G401 (cell line): Measurements from ENCODE around the gene DAND5. TPM values are rescaled to one million over a fixed set of nuclear protein-coding genes. Genes with fewer than 3 reads are reported as not detected.
"Not testable (repeated sequence)": the region's sequence is repeated elsewhere in the genome, so short reads cannot be mapped to it uniquely, and the experiment has no call there.

ENCODE experiments used
- DNase-seq: peaks from one replicate; pipeline ENCODE4 v3.0.0-alpha.2; 2015; ENCODE audit warnings: low spot score
- in situ Hi-C: cut with HindIII; loops from 2 replicates; pipeline ENCODE4 v1.10.0; 2016; ENCODE audit warnings: low sequenced_read_pairs, mixed read lengths
- total RNA-seq: library from RNA; depleted of rRNA; stranded (reverse); fragments of >200 nt; shearing (Covaris generic); gene quantifications from 2 replicates; pipeline ENCODE4 v1.2.3, GENCODE V29; 2014

The DAND5 gene
- total RNA-seq, 1 experiment from 2014 or later, result not detected

DNA sequence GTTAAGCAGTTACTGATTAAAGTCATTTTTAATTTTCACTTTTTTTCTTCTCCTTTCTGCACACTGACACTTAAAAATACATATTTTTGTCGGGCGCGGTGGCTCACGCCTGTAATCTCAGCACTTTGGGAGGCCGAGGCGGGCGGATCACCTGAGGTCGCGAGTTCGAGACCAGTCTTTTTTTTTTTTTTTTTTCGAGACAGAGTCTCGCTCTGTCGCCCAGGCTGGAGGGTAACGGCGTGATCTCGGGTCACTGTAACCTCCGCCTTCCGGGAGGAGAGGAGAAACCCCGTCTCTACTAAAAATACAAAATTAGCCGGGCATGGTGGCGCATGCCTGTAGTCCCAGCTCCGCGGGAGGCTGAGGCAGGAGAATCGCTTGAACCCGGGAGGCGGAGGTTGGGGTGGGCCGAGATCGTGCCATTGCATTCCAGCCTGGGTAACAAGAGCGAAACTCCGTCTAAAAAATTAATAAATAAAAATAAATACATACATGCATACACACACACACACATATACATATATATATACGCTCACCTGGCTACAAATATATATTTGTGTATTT is 11.9 kb upstream of the DAND5 start:
- in situ Hi-C loops, DNase-seq: not testable (repeated sequence)

DNA sequence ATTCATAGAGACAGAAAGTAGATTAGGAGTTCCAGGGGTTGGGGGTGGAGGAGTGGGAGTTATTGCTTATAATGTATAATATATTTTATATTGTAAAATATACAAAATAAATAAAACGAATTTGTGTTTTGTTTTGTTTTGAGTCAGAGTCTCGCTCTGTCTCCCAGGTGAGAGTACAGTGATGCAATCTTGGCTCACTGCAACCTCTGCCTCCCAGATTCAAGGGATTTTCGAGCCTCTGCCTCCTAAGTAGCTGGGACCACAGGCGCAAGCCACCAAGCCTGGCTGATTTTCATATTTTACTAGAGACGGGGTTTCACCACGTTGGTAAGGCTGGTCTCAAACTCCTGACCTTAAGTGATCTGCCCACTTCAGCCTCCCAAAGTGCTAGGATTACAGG is 9.9 kb upstream of the DAND5 start:
- in situ Hi-C loops, result no loop called here

DNA sequence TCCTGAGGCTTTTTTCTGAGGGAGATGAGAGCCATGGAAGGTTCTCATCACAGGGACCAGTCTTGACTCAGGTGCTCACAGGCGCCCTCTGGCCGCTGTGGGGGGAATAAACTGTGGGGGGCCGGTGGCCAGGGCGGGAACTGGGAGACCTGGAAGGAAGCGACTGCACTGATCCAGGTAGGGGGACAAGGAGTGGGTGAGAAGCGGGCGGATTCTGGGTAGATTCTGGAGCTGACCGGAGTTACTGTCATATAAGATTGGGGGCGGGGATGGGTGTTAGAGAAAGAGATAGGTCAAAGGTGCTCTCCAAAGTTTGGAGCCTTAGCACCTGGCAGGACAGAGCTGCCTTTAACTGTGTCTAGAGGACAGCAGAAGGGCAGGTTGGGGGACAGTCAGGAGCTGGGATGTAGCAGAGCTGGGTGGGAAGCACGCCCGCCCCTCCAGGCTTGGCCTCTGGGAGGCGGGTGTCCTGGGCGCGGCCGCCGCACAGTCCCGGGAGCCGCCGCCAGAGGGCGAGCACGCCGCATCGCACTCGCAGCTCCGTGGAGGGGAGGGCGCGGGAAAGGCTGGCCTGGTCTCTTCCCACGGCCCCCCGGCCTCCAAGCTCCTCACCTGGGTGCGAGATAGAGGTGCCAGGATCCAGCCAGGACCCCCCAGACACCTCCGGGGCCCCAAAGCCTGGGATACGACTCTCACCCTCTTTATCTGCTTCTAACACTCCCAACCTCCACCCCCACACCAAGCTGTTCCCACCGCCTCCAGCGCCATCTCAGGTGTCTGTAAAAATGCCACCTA is 4.2 kb upstream of the DAND5 start:
- DNase-seq, result peak; percentile 75
- in situ Hi-C loops, result no loop called here

More for the DNA sequence above, 9.9 kb upstream of the DAND5 start:
- no peak for DNase-seq

DNA sequence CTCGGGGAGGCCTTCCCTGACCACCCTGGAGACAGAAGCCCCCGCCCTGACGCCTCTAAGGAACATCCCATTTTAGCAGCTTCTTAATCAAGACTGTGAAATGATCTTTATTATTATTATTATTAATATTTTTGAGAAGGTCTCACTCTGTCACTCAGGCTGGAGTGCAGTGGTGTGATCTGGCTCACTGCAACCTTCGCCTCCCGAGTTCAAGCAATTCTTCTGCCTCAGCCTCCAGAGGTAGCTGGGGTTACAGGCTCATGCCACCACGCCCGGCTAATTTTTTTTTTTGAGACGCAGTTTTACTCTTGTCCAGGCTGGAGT is 3.6 kb upstream of the DAND5 start:
- in situ Hi-C loops, result no loop called here

DNA sequence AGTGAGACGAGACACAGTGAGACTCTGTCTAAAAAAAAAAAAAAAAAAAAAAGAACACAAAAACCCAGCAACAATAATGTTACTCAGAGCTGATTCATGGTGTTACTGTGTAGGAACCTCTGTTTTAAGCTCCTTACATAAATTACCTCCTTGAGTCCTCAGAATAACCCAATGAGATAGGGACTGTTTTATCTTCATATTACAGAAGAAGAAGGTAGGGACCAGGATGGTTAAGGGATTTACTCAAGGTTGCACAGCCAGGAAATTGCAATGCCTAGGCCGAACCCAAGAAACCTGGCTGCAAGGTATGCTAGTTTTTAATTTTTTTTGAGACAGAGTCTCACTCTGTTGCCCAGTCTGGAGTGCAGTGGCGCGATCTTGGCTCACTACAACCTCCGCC is 1.5 kb upstream of the DAND5 start:
- in situ Hi-C loops, result no loop called here
- no peak for DNase-seq

More for the DNA sequence above, 3.6 kb upstream of the DAND5 start:
- no peak for DNase-seq

DNA sequence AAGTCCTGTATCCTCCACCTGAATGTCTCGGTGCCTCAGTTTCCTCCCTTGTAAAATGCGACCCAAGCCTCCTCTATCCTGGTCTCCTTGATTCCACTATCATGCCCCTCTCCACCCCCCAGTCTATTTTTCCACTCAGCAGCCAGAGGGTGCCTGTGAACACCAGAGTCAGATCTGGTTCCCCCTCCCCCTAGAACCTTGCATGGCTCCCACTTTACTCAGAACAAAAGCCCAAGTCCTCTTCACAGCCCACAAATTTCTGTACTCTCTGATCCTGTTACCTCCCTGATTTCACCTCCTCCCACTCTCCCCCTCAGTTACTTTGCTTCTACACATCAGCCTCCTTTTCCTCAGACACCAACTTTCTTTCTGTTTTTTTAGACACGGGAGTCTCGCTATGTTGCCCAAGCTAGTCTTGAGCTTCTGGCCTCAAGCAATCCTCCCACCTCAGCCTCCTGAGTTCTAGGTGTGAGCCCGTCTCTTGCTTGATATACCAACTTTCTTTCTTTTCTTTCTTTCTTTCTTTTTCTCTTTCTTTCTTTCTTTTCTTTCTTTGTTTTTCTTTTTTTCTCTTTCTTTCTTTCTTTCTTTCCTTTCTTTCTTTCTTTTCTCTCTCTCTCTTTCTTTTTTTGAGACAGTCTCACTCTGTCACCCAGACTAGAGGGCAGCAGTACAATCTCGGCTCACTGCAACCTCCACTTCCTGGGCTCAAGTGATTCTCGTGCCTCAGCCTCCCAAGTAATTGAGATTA is 869 bp downstream of the DAND5 start:
- in situ Hi-C loops, result no loop called here

DNA sequence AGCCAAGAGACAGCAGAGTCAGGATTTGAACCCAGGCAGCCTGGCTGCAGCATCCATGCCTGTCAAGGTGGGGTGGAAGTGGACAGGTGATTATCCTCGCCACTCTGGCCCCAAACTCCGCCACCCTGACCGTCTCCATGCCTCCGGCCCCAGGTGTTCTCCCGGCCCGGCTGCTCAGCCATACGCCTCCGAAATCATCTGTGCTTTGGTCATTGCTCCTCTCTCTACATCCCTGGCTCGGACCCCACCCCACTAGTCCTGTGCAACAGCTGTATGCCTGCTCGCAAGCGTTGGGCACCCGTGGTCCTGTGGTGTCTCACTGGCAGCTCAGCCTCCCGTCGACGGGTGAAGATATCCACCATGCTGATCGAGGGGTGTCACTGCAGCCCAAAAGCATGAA is 3.9 kb downstream of the DAND5 start:
- no peak for DNase-seq
- in situ Hi-C loops, result no loop called here

More for the DNA sequence above, 869 bp downstream of the DAND5 start:
- no peak for DNase-seq

DNA sequence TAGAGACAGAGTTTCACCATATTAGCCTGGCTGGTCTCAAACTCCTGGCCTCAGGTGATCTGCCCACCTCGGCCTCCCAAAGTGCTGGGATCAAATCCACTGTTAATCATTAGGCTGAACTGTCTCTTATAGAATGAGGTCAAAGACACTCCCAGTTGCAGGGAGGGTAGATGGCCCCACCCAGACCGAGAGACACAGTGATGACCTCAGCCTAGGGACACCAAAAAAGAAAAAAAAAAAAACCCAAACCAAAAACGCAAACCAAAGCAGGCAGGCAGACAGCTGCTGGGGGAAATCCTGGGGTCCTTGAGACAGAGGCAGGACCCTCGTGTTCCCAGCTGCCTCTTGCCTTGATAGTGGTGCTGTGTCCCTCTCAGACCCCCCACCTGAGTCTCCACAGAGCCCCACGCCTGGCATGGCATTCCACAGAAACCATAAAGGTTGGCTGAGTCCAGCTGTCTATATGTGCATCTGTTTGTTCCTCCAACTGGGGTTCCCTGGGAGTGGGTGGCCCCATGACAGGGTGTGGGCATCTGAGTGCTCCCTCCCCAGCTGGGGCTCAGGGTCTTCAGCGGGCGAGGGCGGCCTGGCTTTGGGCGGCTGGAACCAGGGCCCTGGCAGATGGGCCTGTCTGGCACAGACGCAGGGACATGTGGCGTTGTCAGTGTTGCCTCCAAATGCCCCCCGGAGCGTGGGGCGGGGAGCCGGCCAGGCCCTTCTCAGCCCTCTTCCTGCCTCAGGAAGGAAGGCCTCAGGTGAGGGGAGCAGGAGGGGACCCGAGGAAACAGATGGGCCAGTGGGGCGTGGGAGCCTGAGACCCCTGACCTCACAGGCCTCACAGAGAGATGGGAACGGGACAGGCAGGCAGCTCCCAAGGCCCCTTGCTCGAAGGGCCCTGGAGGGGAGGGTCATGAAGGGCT is 5.2 kb downstream of the DAND5 start:
- in situ Hi-C loops, result no loop called here
- DNase-seq, result peak; percentile 89

DNA sequence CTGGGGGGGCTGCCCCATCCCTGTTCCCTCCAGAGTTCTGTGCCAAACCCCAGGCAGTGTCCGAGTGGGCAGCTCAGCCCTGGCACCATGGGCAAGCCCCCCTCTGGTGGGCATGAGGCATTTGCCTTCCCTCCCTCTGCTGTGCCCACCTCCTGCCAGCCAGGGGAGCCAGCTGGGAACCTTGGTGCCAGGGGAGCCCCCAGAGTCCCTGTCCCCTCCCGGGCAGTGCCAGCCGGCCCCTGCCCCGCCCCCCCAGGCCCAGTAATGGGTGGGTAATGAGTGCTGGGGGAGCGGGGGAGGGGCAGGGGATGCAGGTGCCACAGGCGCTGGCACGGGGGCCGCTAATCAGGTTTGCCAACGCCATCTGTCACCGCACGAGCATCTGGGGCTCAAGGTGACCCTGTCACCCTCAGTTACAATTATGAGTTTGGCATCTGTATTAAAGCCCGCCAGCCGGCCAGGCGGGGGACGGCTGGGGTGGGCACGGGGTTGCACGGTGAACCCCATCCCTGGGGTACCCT is 5.9 kb downstream of the DAND5 start:
- peak; percentile 44 for DNase-seq
- in situ Hi-C loops, result no loop called here

DNA sequence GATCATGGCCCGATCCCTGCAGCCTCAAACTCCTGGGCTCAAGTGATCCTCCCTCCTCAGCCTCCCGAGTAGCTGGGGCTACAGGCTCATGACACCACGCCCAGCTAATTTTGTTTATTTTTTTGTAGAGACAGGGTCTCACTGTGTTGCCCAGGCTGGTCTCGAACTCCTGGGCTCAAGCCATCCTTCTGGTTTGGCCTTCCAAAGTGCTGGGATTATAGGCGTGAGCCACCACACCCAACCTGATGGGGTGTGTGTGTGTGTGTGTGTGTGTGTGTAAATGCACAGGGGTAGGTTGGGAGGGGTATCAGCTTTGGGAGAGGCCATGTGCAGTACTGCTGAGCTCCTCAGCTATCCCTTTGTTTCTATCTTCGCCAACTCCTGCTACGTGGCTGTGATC is 6.7 kb downstream of the DAND5 start:
- in situ Hi-C loops, DNase-seq: not testable (repeated sequence)

DNA sequence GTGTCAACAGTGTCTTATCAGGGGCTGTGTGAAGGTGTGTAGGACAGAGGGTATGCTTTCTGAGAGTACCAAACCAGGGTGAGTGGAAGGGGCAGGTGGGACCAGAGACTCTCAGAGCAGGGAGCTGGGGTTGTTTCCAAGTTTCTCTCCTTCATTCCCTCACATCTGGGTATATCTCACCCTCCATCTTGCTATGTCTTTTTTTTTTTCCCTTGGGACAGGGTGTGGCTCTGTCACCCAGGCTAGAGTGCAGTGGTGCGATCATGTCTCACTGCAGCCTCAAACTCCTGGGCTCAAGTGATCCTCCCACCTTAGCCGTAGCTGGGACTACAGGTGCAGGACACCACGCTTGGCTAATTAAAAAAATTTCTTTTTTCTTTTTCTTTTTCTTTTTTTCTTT is 10.6 kb downstream of the DAND5 start:
- in situ Hi-C loops, result no loop called here
- no peak for DNase-seq

DNA sequence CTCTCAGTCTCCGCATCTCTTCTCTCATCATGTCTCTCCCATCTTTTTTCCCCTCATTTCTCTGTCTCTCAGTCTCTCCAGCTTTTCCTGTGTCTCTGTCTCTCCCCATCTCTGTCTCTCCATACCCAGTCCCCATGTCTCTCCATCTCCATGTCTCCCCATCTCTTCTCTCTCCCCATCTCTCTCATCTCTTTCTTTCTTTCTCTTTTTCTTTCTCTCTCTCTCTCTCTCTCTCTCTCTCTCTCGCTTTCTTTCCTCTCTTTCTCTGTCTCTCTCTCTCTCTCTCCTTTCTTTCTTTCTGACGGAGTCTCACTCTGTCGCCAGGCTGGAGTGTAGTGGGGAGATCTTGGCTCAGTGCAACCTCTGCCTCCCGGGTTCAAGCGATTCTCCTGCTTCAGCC is 13.3 kb downstream of the DAND5 start:
- in situ Hi-C loops, result no loop called here
- DNase-seq, result no peak

DNA sequence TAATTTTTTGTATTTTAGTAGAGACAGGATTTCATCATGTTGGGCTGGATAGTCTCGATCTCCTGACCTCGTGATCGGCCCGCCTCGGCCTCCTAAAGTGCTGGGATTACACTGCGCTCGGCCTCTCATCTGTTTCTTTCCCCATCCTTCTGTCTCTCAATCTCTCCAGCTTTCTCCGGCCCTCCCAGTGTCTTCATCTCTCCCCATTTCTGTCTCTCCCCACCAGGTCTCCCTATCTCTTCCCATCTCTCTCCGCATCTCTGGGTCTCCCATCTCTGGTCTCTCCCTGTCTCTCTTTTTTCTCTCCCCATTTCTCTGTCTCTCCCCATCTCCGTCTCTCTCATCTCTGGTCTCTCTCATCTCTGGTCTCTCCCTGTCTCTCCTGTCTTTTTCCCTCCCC is 13.7 kb downstream of the DAND5 start:
- no peak for DNase-seq
- in situ Hi-C loops, result no loop called here

DNA sequence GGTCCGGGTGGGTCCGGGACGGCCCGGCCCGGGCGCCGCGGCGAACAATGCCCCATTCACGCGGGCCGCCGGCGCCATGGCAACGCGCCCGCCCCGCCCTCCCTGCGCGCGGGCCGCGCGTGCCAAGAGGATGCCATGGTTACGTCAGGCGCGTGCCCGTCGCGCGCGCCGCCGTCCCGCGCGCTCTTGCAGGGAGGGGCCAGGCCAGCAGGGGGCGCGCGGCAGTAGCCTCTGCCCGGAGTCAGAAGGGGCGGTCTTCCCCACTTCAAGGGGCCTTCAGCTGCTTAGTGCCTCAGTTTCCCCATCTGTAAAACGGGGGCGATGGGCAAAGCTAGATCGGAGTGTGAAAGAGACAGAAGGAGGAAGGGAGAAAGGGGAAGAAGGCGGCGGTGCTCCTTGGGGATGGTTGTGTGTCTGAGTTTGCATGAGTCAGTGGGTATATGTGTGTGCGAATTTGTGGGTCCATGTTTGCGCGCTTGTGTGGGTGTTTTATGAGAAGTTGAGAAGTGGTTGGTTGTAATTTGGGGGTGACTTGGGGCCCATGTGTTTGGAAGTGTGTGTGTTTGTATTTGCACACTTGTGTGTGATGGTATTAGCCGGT is 14.3 kb downstream of the DAND5 start:
- in situ Hi-C loops, result no loop called here
- peak; percentile 80 for DNase-seq

DNA sequence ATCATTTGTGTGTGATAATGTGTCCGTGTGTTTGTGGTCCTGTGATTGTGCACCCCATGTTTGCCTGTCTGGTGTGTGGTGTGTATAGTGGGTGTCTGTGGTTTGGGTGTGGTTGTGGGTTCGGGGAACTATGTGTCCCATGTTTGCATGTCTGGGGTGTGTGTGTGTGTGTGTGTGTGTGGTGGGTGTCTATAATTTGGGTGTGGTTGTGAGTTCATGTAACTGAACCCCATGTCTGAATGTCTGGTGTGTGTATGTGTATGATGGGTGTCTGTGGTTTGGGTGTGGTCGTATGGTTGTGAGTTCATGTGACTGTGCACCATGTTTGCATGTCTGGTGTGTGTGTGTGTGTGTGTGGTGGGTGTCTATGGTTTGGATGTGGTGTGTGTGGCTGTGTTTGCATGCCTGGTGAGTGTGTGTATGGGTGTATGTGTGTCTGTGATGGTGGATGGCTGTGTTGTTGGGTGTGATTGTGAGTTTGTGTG is 14.8 kb downstream of the DAND5 start:
- no peak for DNase-seq
- in situ Hi-C loops, result no loop called here

DNA sequence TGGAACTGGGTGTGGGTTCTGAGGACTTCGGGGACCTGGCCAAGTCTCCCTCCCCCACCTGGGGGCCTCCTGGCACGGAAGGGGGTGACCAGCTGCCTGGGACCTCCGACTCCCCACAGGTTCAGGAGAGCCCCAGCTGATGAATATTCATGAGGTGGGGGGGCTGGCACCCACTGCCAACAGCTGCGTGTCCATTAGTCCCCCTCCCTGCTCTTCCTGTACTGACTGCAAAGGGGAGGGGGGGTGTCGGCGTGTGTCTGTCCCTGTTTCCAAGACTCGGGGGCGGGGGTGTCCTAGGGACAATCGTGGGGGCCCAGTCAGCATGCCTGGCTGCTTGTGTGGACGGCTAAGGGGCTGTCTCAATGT is 15.3 kb downstream of the DAND5 start:
- in situ Hi-C loops, result no loop called here
- DNase-seq, result no peak

DNA sequence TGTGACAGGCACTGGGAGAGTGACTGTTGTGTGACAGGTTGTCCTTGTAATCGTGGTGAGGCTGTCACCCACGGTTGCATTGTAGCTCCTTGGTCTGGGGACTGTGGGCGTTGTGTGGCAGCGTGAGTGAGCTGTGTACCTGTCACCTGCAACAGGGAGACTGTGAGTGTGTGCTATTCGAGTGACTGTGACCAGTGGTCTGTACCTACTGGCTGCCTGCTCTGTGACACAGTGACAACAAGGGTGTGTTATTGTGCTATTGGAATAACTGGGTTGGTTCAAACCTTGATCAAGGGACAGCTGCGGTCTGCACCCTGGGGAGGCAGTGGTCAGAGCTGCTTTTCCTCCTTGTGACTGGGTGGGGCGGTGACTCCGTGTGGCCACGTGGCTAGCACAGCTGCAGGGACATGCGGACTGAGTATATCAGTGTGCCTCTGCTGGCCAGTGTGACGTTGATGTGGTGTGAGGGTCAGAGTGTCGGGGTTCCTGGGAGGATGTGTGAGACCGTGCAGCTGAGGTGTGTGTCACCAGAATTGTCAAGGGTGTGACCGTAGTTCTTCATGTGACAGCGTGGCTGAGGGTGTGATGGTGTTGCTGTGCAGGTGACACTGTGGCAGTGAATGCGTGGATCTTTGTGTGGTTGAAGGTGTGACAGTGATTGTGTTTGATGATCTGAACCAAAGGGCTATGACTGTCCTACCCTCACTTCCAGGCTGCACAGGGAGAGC is 15.8 kb downstream of the DAND5 start:
- in situ Hi-C loops, result no loop called here
- no peak for DNase-seq

DNA sequence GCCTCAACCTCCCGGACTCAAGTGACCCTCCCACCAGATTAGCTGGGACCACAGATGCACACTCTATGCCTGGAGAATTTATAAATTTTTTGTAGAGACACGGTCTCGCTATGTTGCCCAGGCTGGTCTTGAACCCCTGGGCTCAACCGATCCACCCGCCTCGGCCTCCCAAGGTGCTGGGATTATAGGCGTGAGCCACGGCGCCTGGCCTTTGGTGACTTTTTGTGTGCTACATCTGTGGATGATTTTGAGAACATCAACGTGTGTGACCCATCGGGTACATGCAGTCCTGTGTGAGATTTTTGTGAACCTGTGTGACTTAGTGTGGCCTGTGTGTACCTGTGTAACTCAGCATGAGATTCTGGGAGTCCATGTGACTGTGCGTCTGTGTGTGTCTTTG is 17.4 kb downstream of the DAND5 start:
- in situ Hi-C loops, result no loop called here
- no peak for DNase-seq
